Stimulated activated CD4-positive, alpha-beta T cell treated with anti-CD3 and anti-CD28 coated beads, Interleukin-1b, Interleukin-23, amount 100 ng/mL, for 4 hours (primary cell): ENCODE data around the gene SPANXA1.
"Not testable (repeated sequence)": the region's sequence is repeated elsewhere in the genome, so short reads cannot be mapped to it uniquely, and the experiment has no call there.

Experiments used
- DNase-seq, 2 donors: peaks; one replicate each; pipeline ENCODE4 v3.0.0-alpha.2; 2020; ENCODE audit warnings: low read depth in 2 of 2

Gene SPANXA1

DNA sequence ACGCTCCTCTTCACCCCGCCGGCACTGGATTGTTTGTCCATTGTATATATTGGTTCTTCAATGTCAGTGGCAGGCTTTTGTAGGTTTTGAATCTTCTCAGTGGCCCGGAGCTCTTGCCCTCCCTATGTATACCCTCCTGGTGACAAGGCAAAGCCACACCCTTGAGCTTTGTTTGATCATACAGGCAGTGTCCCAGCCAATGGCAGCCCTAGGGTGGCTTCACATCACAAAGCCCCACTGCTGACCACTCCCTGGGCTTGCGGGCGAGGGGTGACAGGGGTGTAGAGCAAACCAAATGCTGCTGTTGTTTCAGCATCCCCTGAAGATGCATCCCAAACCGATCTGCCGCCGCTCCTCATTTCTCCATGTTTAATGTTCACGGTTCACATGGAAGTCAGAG lies at the start of gene SPANXA1:
Gene SPANXA1, minus strand, starts transcription at position 101 of the 400 bp plus-strand sequence. Its CDS starts 60 bp downstream, at position 41.
- not testable (repeated sequence) for DNase-seq

DNA sequence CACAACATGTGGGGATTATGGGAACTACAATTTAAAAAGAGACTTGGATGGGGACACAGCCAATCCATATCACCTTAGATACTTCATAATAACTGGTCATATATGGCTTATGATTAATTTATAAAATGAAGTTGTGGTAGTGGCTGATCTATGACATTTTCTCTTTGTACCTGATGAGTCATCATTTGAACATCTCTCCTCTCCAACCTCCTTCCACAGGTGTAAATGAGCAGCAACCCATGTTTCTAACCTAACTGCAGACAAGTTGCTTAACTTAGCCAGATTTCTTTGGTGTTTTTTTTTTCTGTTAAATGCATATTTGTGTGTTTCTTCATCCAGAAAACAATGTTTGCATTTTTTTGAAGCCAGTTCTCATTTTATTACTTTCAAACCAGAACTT lies 47.6 kb upstream of the SPANXA1 start:
- no peak for DNase-seq

GRCh38 chrX:141619336-141619735 lies 34.8 kb upstream of the SPANXA1 start:
- DNase-seq, result no peak

GRCh38 chrX:141609111-141609510 lies 24.6 kb upstream of the SPANXA1 start:
- DNase-seq, result no peak

- not testable (repeated sequence) for DNase-seq
Measured at GRCh38 chrX:141589408-141589807, 4.9 kb upstream of the SPANXA1 start, which contains the start of gene SPANXA2. TSS of gene SPANXA2 (plus strand) at chrX:141589708. CDS start at chrX:141589768, 60 bp downstream.

DNA sequence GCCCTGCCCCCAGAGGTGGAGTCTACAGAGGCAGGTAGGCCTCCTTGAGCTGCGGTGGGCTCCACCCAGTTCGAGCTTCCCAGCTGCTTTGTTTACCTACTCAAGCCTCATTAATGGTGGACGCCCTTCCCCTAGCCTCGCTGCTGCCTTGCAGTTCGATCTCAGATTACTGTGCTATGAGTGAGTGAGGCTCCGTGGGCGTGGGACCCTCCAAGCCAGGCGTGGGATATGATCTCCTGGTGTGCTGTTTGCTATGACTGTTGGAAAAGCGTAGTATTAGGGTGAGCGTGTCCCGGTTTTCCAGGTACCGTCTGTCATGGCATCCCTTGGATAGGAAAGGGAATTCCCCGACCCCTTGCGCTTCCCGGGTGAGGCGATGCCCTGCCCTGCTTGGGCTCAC lies 42.0 kb downstream of the SPANXA1 start:
- not testable (repeated sequence) for DNase-seq
